ENCODE data around the gene OR10A6. TPM values are rescaled to one million over a fixed set of nuclear protein-coding genes. Genes with fewer than 3 reads are reported as not detected.

The OR10A6 gene
- total and polyA plus RNA-seq, 9 of the 15 experiments (the other 6 are each of a cell fraction or from before 2014, with no cell fraction given) = not detected

DNA sequence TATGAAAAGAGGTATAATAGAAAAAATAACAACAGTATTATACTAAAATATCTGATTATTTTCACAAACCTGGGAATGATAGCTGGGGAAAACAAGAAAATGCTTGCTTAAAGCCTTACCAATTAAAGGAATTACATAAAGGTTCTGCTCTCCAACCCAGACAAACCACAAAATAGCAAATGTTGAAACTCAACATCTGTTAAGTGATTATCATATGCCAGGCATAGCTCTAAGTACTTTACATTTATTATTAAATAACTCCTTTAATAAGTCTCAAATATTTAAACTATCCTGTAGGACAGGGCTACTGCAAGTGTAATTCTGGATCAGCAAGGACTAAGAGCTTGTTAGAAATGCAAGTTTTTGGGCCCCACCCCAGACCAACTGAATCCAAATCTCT lies 20.1 kb downstream of the OR10A6 start (continued):
- TF ChIP-seq PBX2 (CRISPR knock-in tag; IDR thresholded peaks at IDR 0.05; ENCODE audit: low read depth) = no peak
- no peak for TF ChIP-seq PBX2 (tag; conservative IDR thresholded peaks at IDR 0.05; ENCODE audit: low read depth)
- no peak for TF ChIP-seq HDAC3 (IDR thresholded peaks at IDR 0.05; ENCODE audit: borderline replicate concordance, partially characterized antibody)
- no peak for TF ChIP-seq ZNF316 (IDR thresholded peaks at IDR 0.05)
- no peak for TF ChIP-seq THAP12 (CRISPR knock-in tag; IDR thresholded peaks at IDR 0.05)
- no peak for TF ChIP-seq ETV6 (IDR thresholded peaks at IDR 0.05; ENCODE audit: borderline replicate concordance in 1 of 2, low read depth in 2 of 2, low read length in 1 of 2)
- no peak for TF ChIP-seq ETV6 (CRISPR knock-in tag; IDR thresholded peaks at IDR 0.05; ENCODE audit: borderline replicate concordance)
- no peak for TF ChIP-seq RBM39 (optimal IDR thresholded peaks at IDR 0.05; ENCODE audit: low read depth, low read length)
- no peak for TF ChIP-seq EP400 (IDR thresholded peaks at IDR 0.05)
- TF ChIP-seq NCOA2 (IDR thresholded peaks at IDR 0.05; ENCODE audit: partially characterized antibody in 2 of 2) = no peak
- TF ChIP-seq MCM3 (IDR thresholded peaks at IDR 0.05) = no peak
- TF ChIP-seq TAF7 (tag; IDR thresholded peaks at IDR 0.05) = no peak

Measured in K562 (cell line).